Peyer's patch (tissue), 4 donors: ENCODE data around the gene C20orf173. TPM values are rescaled to one million over a fixed set of nuclear protein-coding genes. Genes with fewer than 3 reads are reported as not detected.

Source experiments
- DNase-seq, 3 donors: peaks; one replicate each; pipeline ENCODE4 v3.0.0-alpha.2; 2017 to 2019
- H3K27ac ChIP-seq, 4 donors: fragments of 200-600 bp; sonication (generic); one replicate each; pipeline ENCODE4 v1.5.1; 2016 to 2019
- H3K27me3 ChIP-seq, 2 donors: fragments of 200-600 bp; sonication (generic); one replicate each; pipeline ENCODE4 v1.5.1; 2019
- H3K36me3 ChIP-seq, 3 donors: fragments of 200-600 bp; sonication (generic); one replicate each; pipeline ENCODE4 v1.5.1; 2016 to 2019
- H3K4me1 ChIP-seq, 4 donors: fragments of 200-600 bp; sonication (generic); one replicate each; pipeline ENCODE4 v1.5.1; 2016 to 2019
- H3K4me3 ChIP-seq, 4 donors: fragments of 200-600 bp; sonication (generic); 1 replicate in 3 of 4; 2 replicates in 1 of 4; pipeline ENCODE4 v1.5.1; 2016 to 2019; ENCODE audit warnings: mild to moderate bottlenecking in 1 of 4
- H3K9me3 ChIP-seq, 4 donors: fragments of 200-600 bp; sonication (generic); one replicate each; pipeline ENCODE4 v1.5.1; 2016 to 2019; ENCODE audit warnings: mild to moderate bottlenecking in 1 of 4
- POLR2A ChIP-seq, 2 donors: fragments of 450-650 bp; IDR thresholded peaks; one replicate each; pipeline ENCODE4 v1.5.1; 2017; ENCODE audit warnings: antibody characterized with exemption in 2 of 2, mild to moderate bottlenecking in 2 of 2, moderate library complexity in 2 of 2
- total RNA-seq, 4 donors: library from RNA; depleted of rRNA; stranded (reverse); fragments of >200 nt; gene quantifications; one replicate each; pipeline ENCODE4 v1.1.0, GENCODE V29; 2016
- TF ChIP-seq, protein P1 (sequence below), 6 experiments: fragments of 450-650 bp in 4 of 6; fragments of 200-600 bp in 2 of 6; sonication (generic) in 1 of 6; IDR thresholded peaks; one replicate each; pipeline ENCODE4 v1.5.1; 2017 to 2019; ENCODE audit warnings: antibody characterized with exemption in 6 of 6, mild to moderate bottlenecking in 3 of 6, moderate library complexity in 1 of 6

Gene C20orf173
- total RNA-seq, 4 donors from 2014 or later = not detected

DNA sequence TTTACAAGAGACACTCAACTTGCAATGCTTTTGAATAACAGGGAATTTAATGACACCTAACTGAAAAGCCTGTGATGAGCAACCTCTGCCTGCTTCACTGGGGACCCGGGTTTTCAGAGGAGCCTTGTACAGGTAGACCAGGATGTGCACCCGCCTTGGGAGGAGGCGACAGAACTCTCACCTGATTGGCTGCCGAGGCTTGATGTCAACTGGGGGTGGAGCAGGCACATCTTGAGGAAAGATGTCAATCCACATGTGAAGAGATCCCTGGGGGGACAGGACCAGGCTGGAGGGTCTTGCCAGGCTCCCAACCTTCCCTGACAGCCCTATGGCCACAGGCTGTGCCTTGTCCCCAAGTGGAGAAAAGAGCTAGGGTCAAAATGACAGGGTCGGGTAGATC, 32.2 kb upstream of the C20orf173 start:
- Histone ChIP-seq H3K27ac (no peak overlapping the region), H3K4me3 (no peak overlapping the region), H3K36me3 (peaks cover 0 to 13% (median 0%) of the 10 kb centered on the region in 3 donors), H3K4me1 (no peaks in the 10 kb centered on the region), H3K27me3 (no peaks in the 10 kb centered on the region), H3K9me3 (no peaks in the 10 kb centered on the region)
- TF ChIP-seq, protein P1, sequence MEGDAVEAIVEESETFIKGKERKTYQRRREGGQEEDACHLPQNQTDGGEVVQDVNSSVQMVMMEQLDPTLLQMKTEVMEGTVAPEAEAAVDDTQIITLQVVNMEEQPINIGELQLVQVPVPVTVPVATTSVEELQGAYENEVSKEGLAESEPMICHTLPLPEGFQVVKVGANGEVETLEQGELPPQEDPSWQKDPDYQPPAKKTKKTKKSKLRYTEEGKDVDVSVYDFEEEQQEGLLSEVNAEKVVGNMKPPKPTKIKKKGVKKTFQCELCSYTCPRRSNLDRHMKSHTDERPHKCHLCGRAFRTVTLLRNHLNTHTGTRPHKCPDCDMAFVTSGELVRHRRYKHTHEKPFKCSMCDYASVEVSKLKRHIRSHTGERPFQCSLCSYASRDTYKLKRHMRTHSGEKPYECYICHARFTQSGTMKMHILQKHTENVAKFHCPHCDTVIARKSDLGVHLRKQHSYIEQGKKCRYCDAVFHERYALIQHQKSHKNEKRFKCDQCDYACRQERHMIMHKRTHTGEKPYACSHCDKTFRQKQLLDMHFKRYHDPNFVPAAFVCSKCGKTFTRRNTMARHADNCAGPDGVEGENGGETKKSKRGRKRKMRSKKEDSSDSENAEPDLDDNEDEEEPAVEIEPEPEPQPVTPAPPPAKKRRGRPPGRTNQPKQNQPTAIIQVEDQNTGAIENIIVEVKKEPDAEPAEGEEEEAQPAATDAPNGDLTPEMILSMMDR (IDR thresholded peaks at IDR 0.05) = no peak
- TF ChIP-seq POLR2A (IDR thresholded peaks at IDR 0.05) = no peak
- no peak for DNase-seq

GRCh38 chr20:35561268-35561667, 31.8 kb upstream of the C20orf173 start:
- peak in 2 of 3 donors; percentile 24 to 53 for DNase-seq
- Histone ChIP-seq H3K4me1 (no peaks in the 10 kb centered on the region), H3K36me3 (peaks cover 0 to 17% (median 0%) of the 10 kb centered on the region in 3 donors), H3K4me3 (no peak overlapping the region), H3K27me3 (no peaks in the 10 kb centered on the region), H3K27ac (no peak overlapping the region), H3K9me3 (no peaks in the 10 kb centered on the region)
- TF ChIP-seq, protein P1 (IDR thresholded peaks at IDR 0.05) = peak in 3 of 6 experiments; percentile 8 to 43 (median 27)
- TF ChIP-seq POLR2A (IDR thresholded peaks at IDR 0.05) = no peak

GRCh38 chr20:35560541-35560940, 31.1 kb upstream of the C20orf173 start:
- no peak for DNase-seq
- peaks cover 0 to 23% (median 0%) of the 10 kb centered on the region in 3 donors for H3K36me3 ChIP-seq
- TF ChIP-seq, protein P1 (IDR thresholded peaks at IDR 0.05) = no peak
- TF ChIP-seq POLR2A (IDR thresholded peaks at IDR 0.05) = no peak
- H3K4me3 ChIP-seq = no peak overlapping the region
- no peaks in the 10 kb centered on the region for H3K9me3 ChIP-seq
- no peaks in the 10 kb centered on the region for H3K27me3 ChIP-seq
- no peaks in the 10 kb centered on the region for H3K4me1 ChIP-seq
- no peak overlapping the region for H3K27ac ChIP-seq

- DNase-seq = peak in 1 of 3 donors; percentile 57
- no peaks in the 10 kb centered on the region for H3K4me1 ChIP-seq
- H3K36me3 ChIP-seq = peaks cover 0 to 28% (median 0%) of the 10 kb centered on the region in 3 donors
- TF ChIP-seq POLR2A (IDR thresholded peaks at IDR 0.05) = no peak
- TF ChIP-seq, protein P1 (IDR thresholded peaks at IDR 0.05) = no peak
- no peak overlapping the region for H3K27ac ChIP-seq
- H3K9me3 ChIP-seq = no peaks in the 10 kb centered on the region
- no peaks in the 10 kb centered on the region for H3K27me3 ChIP-seq
- H3K4me3 ChIP-seq = no peak overlapping the region
Measured at GRCh38 chr20:35560105-35560511, 30.7 kb upstream of the C20orf173 start.

GRCh38 chr20:35559042-35559693, 29.7 kb upstream of the C20orf173 start:
- no peak for DNase-seq
- Histone ChIP-seq H3K4me3 (no peak overlapping the region), H3K27me3 (no peaks in the 10 kb centered on the region), H3K36me3 (peaks cover 0 to 37% (median 0%) of the 10 kb centered on the region in 3 donors), H3K9me3 (no peaks in the 10 kb centered on the region), H3K27ac (no peak overlapping the region), H3K4me1 (no peaks in the 10 kb centered on the region)
- TF ChIP-seq, protein P1 (IDR thresholded peaks at IDR 0.05) = no peak
- no peak for TF ChIP-seq POLR2A (IDR thresholded peaks at IDR 0.05)
